Ovary (tissue), 3 donors: Measurements from ENCODE around the gene BCAS4.

Experiments used
- CTCF ChIP-seq, 3 donors: fragments of 450-650 bp in 2 of 3; fragments of 200-600 bp in 1 of 3; IDR thresholded peaks; one replicate each; pipeline versions ENCODE4 v1.5.1 to v1.8.0; 2016 to 2022; ENCODE audit warnings: antibody characterized with exemption in 3 of 3, mild to moderate bottlenecking in 1 of 3
- POLR2A ChIP-seq: fragments of 450-650 bp; IDR thresholded peaks from one replicate; pipeline ENCODE4 v1.6.1; 2017; ENCODE audit warnings: antibody characterized with exemption, mild to moderate bottlenecking, moderate library complexity
- donor health status: DM: no; HTN: no; CAD: no.

DNA sequence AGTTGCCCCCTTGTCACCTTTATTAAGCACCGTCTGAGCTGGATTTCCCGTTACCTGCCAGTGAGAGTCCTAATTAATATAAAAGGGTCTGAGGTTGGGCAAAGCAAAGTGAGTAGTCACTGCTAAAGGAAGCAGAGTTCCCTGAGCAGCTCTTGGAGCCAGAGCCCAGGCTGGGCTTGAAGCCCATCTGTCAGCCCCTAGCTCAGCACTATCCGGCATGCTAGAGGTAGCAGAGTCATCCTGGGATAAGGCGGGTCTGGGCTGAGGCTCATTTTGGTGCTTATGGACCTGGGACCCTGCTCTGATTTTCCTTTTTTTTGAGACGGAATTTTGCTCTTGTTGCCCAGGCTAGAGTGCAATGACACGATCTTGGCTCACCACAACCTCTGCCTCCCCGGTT is 90.2 kb downstream of the BCAS4 start:
- TF ChIP-seq CTCF (IDR thresholded peaks at IDR 0.05): no peak
- TF ChIP-seq POLR2A: no peak
